ENCODE data around the gene XXYLT1. TPM values are rescaled to one million over a fixed set of nuclear protein-coding genes. Genes with fewer than 3 reads are reported as not detected.

The XXYLT1 gene
- total and polyA plus RNA-seq, 2 of the 8 experiments (the other 6 are each of a cell fraction or from before 2014, with no cell fraction given): 18.9 to 23.8 TPM

DNA sequence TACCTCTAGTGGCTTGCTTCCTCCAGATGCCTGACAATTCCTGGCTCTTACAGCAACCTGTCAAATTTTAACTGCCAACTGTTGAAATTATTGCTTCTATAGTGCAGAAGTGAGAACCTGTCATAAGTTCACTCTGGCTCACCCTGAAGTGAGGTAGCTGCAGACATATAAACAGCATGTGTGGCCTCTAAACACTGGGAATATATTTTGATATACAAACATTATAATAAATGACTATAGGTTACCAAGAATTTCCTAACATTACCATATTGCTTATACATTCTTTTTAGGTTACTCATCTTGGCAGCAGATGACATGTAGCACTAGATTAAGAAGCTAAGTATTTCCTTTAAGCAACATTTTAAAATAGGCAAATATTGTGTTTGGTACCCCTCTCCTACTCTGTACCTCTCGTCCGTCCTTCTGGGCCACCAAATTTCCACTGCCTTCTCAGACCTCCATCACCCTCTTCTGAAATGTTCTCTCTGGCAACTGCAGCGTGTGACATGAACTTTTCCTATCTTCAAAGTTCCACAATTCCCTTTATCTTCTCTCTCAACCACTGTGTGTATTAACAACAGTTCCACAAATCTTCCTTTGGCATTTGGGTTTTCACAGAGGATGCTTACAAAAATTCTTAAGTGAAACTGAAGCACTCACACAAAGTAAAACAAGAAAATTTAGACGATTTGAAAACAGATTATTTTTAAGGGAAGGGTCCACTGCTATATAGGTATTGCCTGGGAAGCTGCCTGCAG, 15.3 kb upstream of the XXYLT1 start:
- no peaks in the 10 kb centered on the region for H3K23me2 ChIP-seq (ENCODE audit: low read depth, low read length)
- H2BK5ac ChIP-seq (ENCODE audit: low read depth, low read length): no peak overlapping the region
- H2BK20ac ChIP-seq (ENCODE audit: low read length): no peak overlapping the region
- no peak overlapping the region for H3K14ac ChIP-seq (ENCODE audit: insufficient read length)
- no peak overlapping the region for H2BK15ac ChIP-seq (ENCODE audit: low read length)
- no peak overlapping the region for H3K23ac ChIP-seq (ENCODE audit: insufficient read length)
- no peaks in the 10 kb centered on the region for H3K79me1 ChIP-seq (ENCODE audit: low read depth, low read length)
- peaks cover 0 to 15% (median 1%) of the 10 kb centered on the region in 4 experiments; a peak in 3 of 8 replicates for H3K36me3 ChIP-seq (ENCODE audit: control insufficient read depth in 2 of 4, insufficient read depth in 4 of 4, low read length in 3 of 4)
- no peak overlapping the region for H3K27ac ChIP-seq (ENCODE audit: low read depth, low read length)
- H3K18ac ChIP-seq (ENCODE audit: extremely low read depth, low read length): no peak overlapping the region
- no peak overlapping the region for H2BK12ac ChIP-seq (ENCODE audit: low read depth, low read length)
- 73% methylated on average over 4 of the region's 4 CpGs; no CpG with 5 or more reads in 1 of the 2 experiments for whole genome bisulfite sequencing, 2 experiments (ENCODE audit: extremely low coverage in 1 of 2, insufficient coverage in 1 of 2, insufficient read length in 1 of 2, insufficient replicate concordance in 2 of 2, low coverage in 1 of 2, low lambda C conversion rate in 2 of 2, missing lambda C conversion rate in 1 of 2)
- ChIA-PET CTCF (ENCODE audit: partially characterized antibody) (no interaction called here), POLR2A (ENCODE audit: partially characterized antibody) (interaction anchor here (0.8 kb wide), 1 partner anchor 15 kb away, joined by 3 read pairs; the partner anchor contains the start of gene XXYLT1)
- no peaks in the 10 kb centered on the region for H3K27me3 ChIP-seq (replicated peaks in 1 of 4; ENCODE audit: control insufficient read depth in 3 of 4, extremely low read depth in 1 of 4, insufficient read depth in 3 of 4, low read length in 3 of 4)
- H4K20me1 ChIP-seq (replicated peaks in 1 of 2; ENCODE audit: control insufficient read depth in 1 of 2, insufficient read depth in 2 of 2, low read length in 2 of 2): no peaks in the 10 kb centered on the region
- TF ChIP-seq KDM5A (IDR thresholded peaks at IDR 0.05; ENCODE audit: low read length) (no peak), CHD1 (IDR thresholded peaks at IDR 0.05; ENCODE audit: low read depth, low read length) (no peak), JUN (IDR thresholded peaks at IDR 0.05; ENCODE audit: low read depth, low read length) (no peak), CBX8 (IDR thresholded peaks at IDR 0.05; ENCODE audit: borderline replicate concordance, low read depth, low read length) (no peak)
- H3K4me3 ChIP-seq (ENCODE audit: extremely low read depth in 1 of 4, insufficient read depth in 2 of 4, low read depth in 3 of 4, low read length in 4 of 4): no peak overlapping the region
- H3K79me2 ChIP-seq (ENCODE audit: control insufficient read depth in 1 of 2, insufficient read depth in 2 of 2, low read length in 2 of 2): no peaks in the 10 kb centered on the region
- no peak overlapping the region for H3K4me2 ChIP-seq (ENCODE audit: insufficient read depth in 1 of 2, low read depth in 2 of 2, low read length in 2 of 2)
- H4K91ac ChIP-seq (replicated peaks; ENCODE audit: insufficient read length, low read length): no peak overlapping the region
- FAIRE-seq (no peak), DNase-seq (ENCODE audit: low read depth in 1 of 2, low spot score in 2 of 2) (no peak)
- no peak overlapping the region for H2AK5ac ChIP-seq (ENCODE audit: low read depth, low read length)
- no peaks in the 10 kb centered on the region for H3K4me1 ChIP-seq (replicated peaks in 1 of 4; ENCODE audit: control insufficient read depth in 3 of 4, insufficient read depth in 4 of 4, low read length in 3 of 4)
- H3K4ac ChIP-seq (replicated peaks; ENCODE audit: insufficient read length, low read depth, low read length): no peak overlapping the region
- H2BK120ac ChIP-seq (replicated peaks; ENCODE audit: low read depth, low read length): no peak overlapping the region
- no peak overlapping the region for H3K9ac ChIP-seq (replicated peaks in 1 of 4; ENCODE audit: extremely low read depth in 1 of 4, low read depth in 3 of 4, low read length in 3 of 4)
- no peaks in the 10 kb centered on the region for H3K9me3 ChIP-seq (ENCODE audit: insufficient read depth in 2 of 2, low read depth in 1 of 2, low read length in 1 of 2)
- no peak overlapping the region for H3K56ac ChIP-seq (replicated peaks; ENCODE audit: insufficient read length, low read depth, low read length)
- H4K5ac ChIP-seq (ENCODE audit: insufficient read length, low read depth, low read length): no peak overlapping the region
- H2AFZ ChIP-seq (ENCODE audit: low read length): no peak overlapping the region
- no peak overlapping the region for H4K8ac ChIP-seq (ENCODE audit: extremely low read depth, insufficient read depth, low read length)
